Mesodermal cell (in vitro differentiated cells): ENCODE data around the gene FIGN.

ENCODE experiments used
- H3K27ac ChIP-seq: 2 replicates; pipeline ENCODE4 v1.7.0; 2013; ENCODE audit warnings: mild to moderate bottlenecking, low read depth, low read length, moderate library complexity; ENCODE audit not compliant: severe bottlenecking
- H3K36me3 ChIP-seq: 2 replicates; pipeline ENCODE4 v1.7.1; 2013; ENCODE audit warnings: mild to moderate bottlenecking, low read length, moderate library complexity; ENCODE audit not compliant: control insufficient read depth, insufficient read depth
- H3K4me1 ChIP-seq: one replicate; pipeline ENCODE4 v1.7.1; 2013; ENCODE audit warnings: mild to moderate bottlenecking, low read length; ENCODE audit not compliant: insufficient read depth, control insufficient read depth, poor library complexity, severe bottlenecking
- H3K4me3 ChIP-seq: 2 replicates; pipeline ENCODE4 v1.7.0; 2013; ENCODE audit warnings: low read length, control low read depth, mild to moderate bottlenecking; ENCODE audit not compliant: insufficient read depth, poor library complexity, severe bottlenecking; ENCODE audit errors: extremely low read depth
- H3K9me3 ChIP-seq: 2 replicates; pipeline ENCODE4 v1.7.1; 2013; ENCODE audit warnings: mild to moderate bottlenecking, low read length, moderate library complexity; ENCODE audit not compliant: control insufficient read depth
- WGBS, 2 experiments: methylation state at CpG; one replicate each; pipeline ENCODE4 v1.1.5; 2013; ENCODE audit warnings: missing lambda C conversion rate in 2 of 2; ENCODE audit not compliant: insufficient coverage in 2 of 2; 5-methylcytosine and 5-hydroxymethylcytosine counted together

The FIGN gene

GRCh38 chr2:163737190-163737439 lies 1.3 kb upstream of the FIGN start:
- H3K9me3 ChIP-seq, result no peaks in the 10 kb centered on the region
- 11% methylated on average over 4 of the region's 5 CpGs; no CpG with 5 or more reads in 1 of the 2 experiments for WGBS, 2 experiments
- peak overlapping the region; percentile 71 for H3K4me3 ChIP-seq
- H3K4me1 ChIP-seq, result peaks cover 17% of the 10 kb centered on the region
- peak overlapping the region; percentile 97 for H3K27ac ChIP-seq
- H3K36me3 ChIP-seq, result no peaks in the 10 kb centered on the region

GRCh38 chr2:163736433-163737189 lies 803 bp upstream of the FIGN start:
- peak overlapping the region; percentile 71 for H3K4me3 ChIP-seq
- no peaks in the 10 kb centered on the region for H3K9me3 ChIP-seq
- peak overlapping the region; percentile 97 for H3K27ac ChIP-seq
- peaks cover 19% of the 10 kb centered on the region for H3K4me1 ChIP-seq
- 0 to 1% methylated on average over 19 to 30 of the region's 54 CpGs for WGBS, 2 experiments
- no peaks in the 10 kb centered on the region for H3K36me3 ChIP-seq

- H3K27ac ChIP-seq, result peak overlapping the region; percentile 97
- peaks cover 19% of the 10 kb centered on the region for H3K4me1 ChIP-seq
- H3K4me3 ChIP-seq, result peak overlapping the region; percentile 71
- 0% methylated on average over 3 of the region's 16 CpGs; no CpG with 5 or more reads in 1 of the 2 experiments for WGBS, 2 experiments
- no peaks in the 10 kb centered on the region for H3K36me3 ChIP-seq
- no peaks in the 10 kb centered on the region for H3K9me3 ChIP-seq
Observed at GRCh38 chr2:163734881-163735684, 725 bp downstream of the FIGN start.

GRCh38 chr2:163734401-163734800 lies 1.4 kb downstream of the FIGN start:
- no peak overlapping the region for H3K27ac ChIP-seq
- peak overlapping the region; percentile 71 for H3K4me3 ChIP-seq
- no CpG with 5 or more reads among the region's 2 CpGs for WGBS, 2 experiments

GRCh38 chr2:163733956-163734355 lies 1.9 kb downstream of the FIGN start:
- Histone ChIP-seq H3K36me3 (no peaks in the 10 kb centered on the region), H3K9me3 (no peaks in the 10 kb centered on the region), H3K4me3 (peak overlapping the region; percentile 71), H3K27ac (peak overlapping the region; percentile 24), H3K4me1 (peaks cover 19% of the 10 kb centered on the region)
- WGBS, 2 experiments, result no CpG with 5 or more reads among the region's 5 CpGs

More at GRCh38 chr2:163734401-163734800, 1.4 kb downstream of the FIGN start:
- no peaks in the 10 kb centered on the region for H3K36me3 ChIP-seq
- H3K9me3 ChIP-seq, result no peaks in the 10 kb centered on the region
- peaks cover 19% of the 10 kb centered on the region for H3K4me1 ChIP-seq

GRCh38 chr2:163733301-163733938 lies 2.4 kb downstream of the FIGN start:
- Histone ChIP-seq H3K27ac (peak overlapping the region; percentile 3), H3K36me3 (no peaks in the 10 kb centered on the region), H3K9me3 (no peaks in the 10 kb centered on the region), H3K4me3 (peak overlapping the region; percentile 71), H3K4me1 (peaks cover 19% of the 10 kb centered on the region)
- WGBS, 2 experiments, result 74 to 80% methylated on average over 8 to 13 of the region's 15 CpGs

GRCh38 chr2:163732727-163733126 lies 3.1 kb downstream of the FIGN start:
- Histone ChIP-seq H3K4me3 (no peak overlapping the region), H3K27ac (no peak overlapping the region)

GRCh38 chr2:163731735-163732134 lies 4.1 kb downstream of the FIGN start:
- no peaks in the 10 kb centered on the region for H3K36me3 ChIP-seq
- H3K4me1 ChIP-seq, result peaks cover 19% of the 10 kb centered on the region
- no peak overlapping the region for H3K4me3 ChIP-seq
- H3K9me3 ChIP-seq, result no peaks in the 10 kb centered on the region
- H3K27ac ChIP-seq, result no peak overlapping the region

More at GRCh38 chr2:163732727-163733126, 3.1 kb downstream of the FIGN start:
- H3K9me3 ChIP-seq, result no peaks in the 10 kb centered on the region
- peaks cover 19% of the 10 kb centered on the region for H3K4me1 ChIP-seq
- WGBS, 2 experiments, result 40 to 50% methylated on average over 1 to 2 of the region's 4 CpGs
- H3K36me3 ChIP-seq, result no peaks in the 10 kb centered on the region

GRCh38 chr2:163730556-163730955 lies 5.3 kb downstream of the FIGN start:
- Histone ChIP-seq H3K36me3 (no peaks in the 10 kb centered on the region), H3K27ac (no peak overlapping the region), H3K9me3 (no peaks in the 10 kb centered on the region), H3K4me1 (peaks cover 19% of the 10 kb centered on the region), H3K4me3 (no peak overlapping the region)
- no CpG with 5 or more reads among the region's 1 CpG for WGBS, 2 experiments

GRCh38 chr2:163729636-163730273 lies 6.1 kb downstream of the FIGN start:
- Histone ChIP-seq H3K9me3 (no peaks in the 10 kb centered on the region), H3K36me3 (no peaks in the 10 kb centered on the region), H3K4me3 (no peak overlapping the region), H3K27ac (no peak overlapping the region), H3K4me1 (peaks cover 19% of the 10 kb centered on the region)
- 100% methylated on average over 2 to 3 of the region's 4 CpGs for WGBS, 2 experiments
